Lung (tissue), 16 donors: Measurements from ENCODE around the gene EEF1AKMT1. TPM values are rescaled to one million over a fixed set of nuclear protein-coding genes. Genes with fewer than 3 reads are reported as not detected.
A peak's percentile ranks its signal among the peaks of the same experiment; 100 is the strongest.

Experiments used
- ATAC-seq: fragments of 200-7000 bp; cut with Tn5 transposase; one replicate; pipeline ENCODE4 v1.9.1; 2020; ENCODE audit warnings: moderate number of reproducible peaks; ENCODE audit not compliant: insufficient read depth, low FRiP score
- DNase-seq, 3 donors: peaks; one replicate each; pipeline ENCODE4 v3.0.0-alpha.2; 2013 to 2017
- H3K27ac ChIP-seq, 2 donors: one replicate each; pipeline ENCODE4 v1.5.1; 2013; ENCODE audit warnings: mild to moderate bottlenecking in 2 of 2, moderate library complexity in 2 of 2, control low read depth in 1 of 2, inconsistent platforms in 1 of 2, low read depth in 1 of 2, low read length in 1 of 2
- H3K27me3 ChIP-seq, 3 donors: one replicate each; pipeline ENCODE4 v1.5.1; 2013; ENCODE audit warnings: low read length in 2 of 3; ENCODE audit not compliant: control insufficient read depth in 3 of 3, insufficient read depth in 3 of 3
- H3K36me3 ChIP-seq, 4 donors: one replicate each; pipeline ENCODE4 v1.5.1; 2013; ENCODE audit warnings: low read length in 4 of 4, mild to moderate bottlenecking in 1 of 4, moderate library complexity in 1 of 4; ENCODE audit not compliant: control insufficient read depth in 4 of 4, insufficient read depth in 4 of 4
- H3K4me1 ChIP-seq, 5 donors: one replicate each; pipeline ENCODE4 v1.5.1; 2013; ENCODE audit warnings: low read length in 5 of 5, mild to moderate bottlenecking in 2 of 5, moderate library complexity in 1 of 5; ENCODE audit not compliant: control insufficient read depth in 5 of 5, insufficient read depth in 5 of 5
- H3K4me3 ChIP-seq: one replicate; pipeline ENCODE4 v1.5.1; 2013; ENCODE audit warnings: mild to moderate bottlenecking, control low read depth, moderate library complexity
- H3K9ac ChIP-seq, 2 donors: one replicate each; pipeline ENCODE4 v1.5.1; 2013; ENCODE audit warnings: low read length in 2 of 2, control low read depth in 1 of 2; ENCODE audit not compliant: insufficient read depth in 1 of 2
- H3K9me3 ChIP-seq, 4 donors: one replicate each; pipeline ENCODE4 v1.5.1; 2013; ENCODE audit warnings: low read length in 3 of 4, mild to moderate bottlenecking in 1 of 4, moderate library complexity in 1 of 4; ENCODE audit not compliant: control insufficient read depth in 4 of 4, insufficient read depth in 3 of 4
- CTCF ChIP-seq: IDR thresholded peaks from 2 replicates; pipeline ENCODE4 v1.5.1; 2012; ENCODE audit warnings: mild to moderate bottlenecking; ENCODE audit errors: control extremely low read depth, extremely low read depth
- WGBS, 2 donors: extraction: QIAGEN DNeasy Blood & Tissue Kit; methylation state at CpG; one replicate each; pipeline ENCODE4 v1.1.7; 2013; 5-methylcytosine and 5-hydroxymethylcytosine counted together
- long read RNA-seq, 5 donors: transcript quantifications; one replicate each; lab custom pipeline, GENCODE V29; 2026
- polyA plus RNA-seq, 2 donors: library from polyadenylated mRNA; stranded (reverse); fragments of 200-250 nt; gene quantifications; one replicate each; pipeline ENCODE4 v1.2.1, GENCODE V29; 2013
- total RNA-seq, 2 donors: library from RNA; depleted of rRNA in 1 of 2; stranded (reverse); fragments of >200 nt in 1 of 2; gene quantifications; one replicate each; pipeline ENCODE4 v1.2.1, GENCODE V29; 2014 to 2021
- donor health status: control.
- donor health status: control.
- donor health status: Bipolar disorder and iron deficiency.
- donor health status: healthy.
- donor health status: DM: yes; HTN: yes; CAD: no.

Gene EEF1AKMT1
- total RNA-seq = 10 to 100 TPM; 11.1 to 11.9 TPM
- polyA plus RNA-seq = 10 to 100 TPM in 1 of 2 donors, 1 to 10 TPM in 1; 6.7 to 14.7 TPM
- long read RNA-seq, donor 1, transcript EEF1AKMT1-202 (5 exons, 1,042 nt) = major isoform, 9 of 17 reads
- long read RNA-seq, donor 1, partial matches to known transcripts = 8 of 17 reads
- long read RNA-seq, donor 1, other reads (novel, unspliced or antisense) = 0 of 17 reads
- long read RNA-seq, donor 2, partial matches to known transcripts = 0 of 2 reads
- long read RNA-seq, donor 2, other reads (novel, unspliced or antisense) = 0 of 2 reads
- long read RNA-seq, donor 3, transcript EEF1AKMT1-202 (5 exons, 1,042 nt) = major isoform, 9 of 9 reads
- long read RNA-seq, donor 3, partial matches to known transcripts = 0 of 9 reads
- long read RNA-seq, donor 3, other reads (novel, unspliced or antisense) = 0 of 9 reads
- long read RNA-seq, donor 4, partial matches to known transcripts = 0 of 4 reads
- long read RNA-seq, donor 4, other reads (novel, unspliced or antisense) = 0 of 4 reads
- long read RNA-seq, donor 5, transcript EEF1AKMT1-202 (5 exons, 1,042 nt) = major isoform, 7 of 7 reads
- long read RNA-seq, donor 5, partial matches to known transcripts = 0 of 7 reads
- long read RNA-seq, donor 5, other reads (novel, unspliced or antisense) = 0 of 7 reads

GRCh38 chr13:20773194-20774080 lies at the start of gene EEF1AKMT1:
TSS of gene EEF1AKMT1 (minus strand) at chr13:20773961. CDS start at chr13:20757598, 16,363 bp downstream.
- H3K36me3 ChIP-seq = peaks cover 0 to 14% (median 7%) of the 10 kb centered on the region in 4 donors
- TF ChIP-seq CTCF = no peak
- ATAC-seq (peak; percentile 95), DNase-seq (peak; percentile 96 to 97 (median 96))
- H3K4me1 ChIP-seq = peaks cover 0 to 10% (median 6%) of the 10 kb centered on the region in 5 donors
- peak within 1 kb of the TSS; percentile 89 to 93 for H3K27ac ChIP-seq
- H3K9ac ChIP-seq = peak within 1 kb of the TSS; percentile 90 to 98
- peak within 1 kb of the TSS; percentile 83 for H3K4me3 ChIP-seq
- H3K9me3 ChIP-seq = peaks cover 0 to 10% (median under 1%) of the 10 kb centered on the region in 4 donors
- WGBS, 2 donors = 0% methylated on average over 68 to 72 of the region's 72 CpGs
- no peaks in the 10 kb centered on the region for H3K27me3 ChIP-seq

- Histone ChIP-seq H3K27ac (peak overlapping the region in 1 of 2 donors; percentile 33), H3K4me1 (peaks cover 0 to 16% (median 9%) of the 10 kb centered on the region in 5 donors), H3K4me3 (no peak overlapping the region), H3K36me3 (peaks cover 0 to 4% (median under 1%) of the 10 kb centered on the region in 4 donors), H3K9ac (no peak overlapping the region), H3K27me3 (no peaks in the 10 kb centered on the region), H3K9me3 (no peaks in the 10 kb centered on the region)
- ATAC-seq = no peak
- 92 to 96% methylated on average over 1 of the region's 1 CpG for WGBS, 2 donors
- TF ChIP-seq CTCF = no peak
- DNase-seq = no peak
Measured at GRCh38 chr13:20823071-20823470, 49.3 kb upstream of the EEF1AKMT1 start.

- ATAC-seq = no peak
- no peak for DNase-seq
Measured at GRCh38 chr13:20822406-20822805, 48.6 kb upstream of the EEF1AKMT1 start.

More at GRCh38 chr13:20822406-20822805, 48.6 kb upstream of the EEF1AKMT1 start:
- no peak for TF ChIP-seq CTCF
- Histone ChIP-seq H3K27ac (peak overlapping the region in 1 of 2 donors; percentile 67), H3K9ac (no peak overlapping the region), H3K36me3 (peaks cover 0 to 4% (median under 1%) of the 10 kb centered on the region in 4 donors), H3K4me3 (no peak overlapping the region), H3K4me1 (peaks cover 0 to 16% (median 9%) of the 10 kb centered on the region in 5 donors), H3K9me3 (no peaks in the 10 kb centered on the region), H3K27me3 (no peaks in the 10 kb centered on the region)
- WGBS, 2 donors = 97 to 98% methylated on average over 1 of the region's 1 CpG
